NOMO-1 treated with DMSO at 0.1 percent for 48 hours (cell line): ENCODE data around the gene ITGA5.

Experiments used
- DNase-seq: peaks from one replicate; lab custom pipeline; 2025; ENCODE audit not compliant: unreplicated experiment; lab: John Stamatoyannopoulos, UW

Gene ITGA5

GRCh38 chr12:54373649-54374561 is 45.2 kb downstream of the ITGA5 start:
- DNase-seq, result no peak

GRCh38 chr12:54372113-54372806 is 46.8 kb downstream of the ITGA5 start:
- DNase-seq, result no peak

- no peak for DNase-seq
These were observed 47.5 kb downstream of the ITGA5 start for GRCh38 chr12:54371328-54372112.

- DNase-seq, result no peak
These were observed 48.8 kb downstream of the ITGA5 start for GRCh38 chr12:54370171-54370730.

GRCh38 chr12:54369597-54370131 is 49.4 kb downstream of the ITGA5 start:
- no peak for DNase-seq

GRCh38 chr12:54368709-54369596 is 50.1 kb downstream of the ITGA5 start:
- DNase-seq, result peak; percentile 72

GRCh38 chr12:54368025-54368708 is 50.9 kb downstream of the ITGA5 start:
- DNase-seq, result no peak

GRCh38 chr12:54364413-54364812 is 54.7 kb downstream of the ITGA5 start, which contains the start of gene GPR84:
TSS of gene GPR84 (minus strand) at chr12:54364486. CDS start at chr12:54363851, 635 bp downstream.
- peak; percentile 92 for DNase-seq

GRCh38 chr12:54363618-54364017 is 55.4 kb downstream of the ITGA5 start:
- DNase-seq, result no peak

- no peak for DNase-seq
These were observed 56.0 kb downstream of the ITGA5 start for GRCh38 chr12:54363047-54363446.

GRCh38 chr12:54360717-54361456 is 58.2 kb downstream of the ITGA5 start:
- peak; percentile 25 for DNase-seq

GRCh38 chr12:54359762-54360351 is 59.2 kb downstream of the ITGA5 start:
- DNase-seq, result no peak

- peak; percentile 97 for DNase-seq
These were observed 59.9 kb downstream of the ITGA5 start for GRCh38 chr12:54358945-54359761.

GRCh38 chr12:54358191-54358944 is 60.7 kb downstream of the ITGA5 start:
- peak; percentile 40 for DNase-seq

GRCh38 chr12:54357506-54358190 is 61.4 kb downstream of the ITGA5 start:
- no peak for DNase-seq

GRCh38 chr12:54356951-54357356 is 62.1 kb downstream of the ITGA5 start:
- no peak for DNase-seq
